Measurements from ENCODE around the gene UPK3BL2.
"Not testable (repeated sequence)": the region's sequence is repeated elsewhere in the genome, so short reads cannot be mapped to it uniquely, and the experiment has no call there.

DNA sequence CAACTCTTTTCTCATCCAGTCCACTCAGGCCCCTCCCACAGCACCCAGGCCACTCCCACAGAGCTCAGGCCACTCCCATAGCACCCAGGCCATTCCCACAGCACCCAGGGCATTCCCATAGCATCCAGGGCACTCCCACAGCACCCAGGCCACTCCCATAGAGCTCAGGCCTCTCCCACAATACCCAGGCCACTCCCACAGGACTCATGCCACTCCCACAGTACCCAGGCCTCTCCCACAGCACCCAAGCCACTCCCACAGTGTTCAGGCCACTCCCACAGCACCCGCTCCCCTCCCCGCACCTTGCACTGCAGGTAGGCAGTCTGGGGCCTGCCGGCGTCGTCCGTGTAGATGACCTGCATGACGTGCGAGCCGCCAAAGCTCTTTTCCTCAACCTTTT lies 46.4 kb upstream of the UPK3BL2 start:
- TF ChIP-seq, protein P1, sequence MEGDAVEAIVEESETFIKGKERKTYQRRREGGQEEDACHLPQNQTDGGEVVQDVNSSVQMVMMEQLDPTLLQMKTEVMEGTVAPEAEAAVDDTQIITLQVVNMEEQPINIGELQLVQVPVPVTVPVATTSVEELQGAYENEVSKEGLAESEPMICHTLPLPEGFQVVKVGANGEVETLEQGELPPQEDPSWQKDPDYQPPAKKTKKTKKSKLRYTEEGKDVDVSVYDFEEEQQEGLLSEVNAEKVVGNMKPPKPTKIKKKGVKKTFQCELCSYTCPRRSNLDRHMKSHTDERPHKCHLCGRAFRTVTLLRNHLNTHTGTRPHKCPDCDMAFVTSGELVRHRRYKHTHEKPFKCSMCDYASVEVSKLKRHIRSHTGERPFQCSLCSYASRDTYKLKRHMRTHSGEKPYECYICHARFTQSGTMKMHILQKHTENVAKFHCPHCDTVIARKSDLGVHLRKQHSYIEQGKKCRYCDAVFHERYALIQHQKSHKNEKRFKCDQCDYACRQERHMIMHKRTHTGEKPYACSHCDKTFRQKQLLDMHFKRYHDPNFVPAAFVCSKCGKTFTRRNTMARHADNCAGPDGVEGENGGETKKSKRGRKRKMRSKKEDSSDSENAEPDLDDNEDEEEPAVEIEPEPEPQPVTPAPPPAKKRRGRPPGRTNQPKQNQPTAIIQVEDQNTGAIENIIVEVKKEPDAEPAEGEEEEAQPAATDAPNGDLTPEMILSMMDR (IDR thresholded peaks at IDR 0.05): not testable (repeated sequence)
- TF ChIP-seq POLR2A (IDR thresholded peaks at IDR 0.05): not testable (repeated sequence)

Data from right lobe of liver (tissue), 4 donors.